HUES6 (cell line): Measurements from ENCODE around the gene TECTA.

Experiments
- H3K27ac ChIP-seq: 2 replicates; pipeline ENCODE4 v1.7.0; 2013; ENCODE audit warnings: low read depth, mild to moderate bottlenecking, low read length, inconsistent platforms
- H3K27me3 ChIP-seq: 2 replicates; pipeline ENCODE4 v1.6.1; 2013; ENCODE audit warnings: low read length; ENCODE audit not compliant: control insufficient read depth, insufficient read depth
- H3K36me3 ChIP-seq: 2 replicates; pipeline ENCODE4 v1.6.1; 2013; ENCODE audit warnings: low read length; ENCODE audit not compliant: control insufficient read depth, insufficient read depth
- H3K4me1 ChIP-seq: 2 replicates; pipeline ENCODE4 v1.6.1; 2013; ENCODE audit warnings: low read length; ENCODE audit not compliant: control insufficient read depth, insufficient read depth
- H3K4me3 ChIP-seq: 2 replicates; pipeline ENCODE4 v1.5.1; 2013; ENCODE audit warnings: low read depth, low read length
- H3K9ac ChIP-seq: one replicate; pipeline ENCODE4 v1.6.1; 2013; ENCODE audit warnings: mild to moderate bottlenecking, low read length
- H3K9me3 ChIP-seq: 2 replicates; pipeline ENCODE4 v1.6.1; 2013; ENCODE audit warnings: low read depth, low read length; ENCODE audit not compliant: control insufficient read depth, insufficient read depth

TECTA gene

GRCh38 chr11:121188776-121189175 is 87.7 kb downstream of the TECTA start:
- no peaks in the 10 kb centered on the region for H3K4me1 ChIP-seq
- H3K27ac ChIP-seq, result no peak overlapping the region
- no peak overlapping the region for H3K4me3 ChIP-seq
- no peak overlapping the region for H3K9ac ChIP-seq
- no peaks in the 10 kb centered on the region for H3K36me3 ChIP-seq
- no peaks in the 10 kb centered on the region for H3K9me3 ChIP-seq
- H3K27me3 ChIP-seq, result peaks cover 6% of the 10 kb centered on the region; the same call in 1 of the 2 replicates

GRCh38 chr11:121191818-121192217 is 90.8 kb downstream of the TECTA start:
- no peak overlapping the region for H3K9ac ChIP-seq
- no peak overlapping the region for H3K4me3 ChIP-seq
- no peaks in the 10 kb centered on the region; the same call in 1 of the 2 replicates for H3K4me1 ChIP-seq
- H3K27me3 ChIP-seq, result no peaks in the 10 kb centered on the region; the same call in 1 of the 2 replicates
- no peak overlapping the region for H3K27ac ChIP-seq
- no peaks in the 10 kb centered on the region for H3K36me3 ChIP-seq
- no peaks in the 10 kb centered on the region for H3K9me3 ChIP-seq

GRCh38 chr11:121194731-121195596 is 93.9 kb downstream of the TECTA start:
- Histone ChIP-seq H3K4me3 (no peak overlapping the region), H3K4me1 (peaks cover 19% of the 10 kb centered on the region), H3K36me3 (no peaks in the 10 kb centered on the region), H3K9me3 (no peaks in the 10 kb centered on the region), H3K27me3 (no peaks in the 10 kb centered on the region), H3K9ac (no peak overlapping the region), H3K27ac (no peak overlapping the region)

GRCh38 chr11:121198491-121198890 is 97.4 kb downstream of the TECTA start:
- no peak overlapping the region for H3K4me3 ChIP-seq
- H3K9me3 ChIP-seq, result no peaks in the 10 kb centered on the region
- H3K4me1 ChIP-seq, result peaks cover 19% of the 10 kb centered on the region
- H3K36me3 ChIP-seq, result no peaks in the 10 kb centered on the region
- no peaks in the 10 kb centered on the region for H3K27me3 ChIP-seq
- no peak overlapping the region for H3K9ac ChIP-seq
- no peak overlapping the region for H3K27ac ChIP-seq

GRCh38 chr11:121199516-121199915 is 98.5 kb downstream of the TECTA start:
- Histone ChIP-seq H3K4me3 (no peak overlapping the region), H3K9me3 (no peaks in the 10 kb centered on the region), H3K4me1 (peaks cover 19% of the 10 kb centered on the region), H3K9ac (no peak overlapping the region), H3K27ac (no peak overlapping the region), H3K36me3 (no peaks in the 10 kb centered on the region), H3K27me3 (no peaks in the 10 kb centered on the region)

GRCh38 chr11:121206810-121207209 is 105.8 kb downstream of the TECTA start:
- Histone ChIP-seq H3K4me3 (no peak overlapping the region), H3K9ac (no peak overlapping the region), H3K27ac (no peak overlapping the region), H3K9me3 (no peaks in the 10 kb centered on the region), H3K4me1 (no peaks in the 10 kb centered on the region), H3K27me3 (no peaks in the 10 kb centered on the region), H3K36me3 (no peaks in the 10 kb centered on the region)

- no peaks in the 10 kb centered on the region for H3K4me1 ChIP-seq
- no peak overlapping the region for H3K4me3 ChIP-seq
- no peak overlapping the region for H3K27ac ChIP-seq
- H3K9ac ChIP-seq, result no peak overlapping the region
- no peaks in the 10 kb centered on the region for H3K27me3 ChIP-seq
- no peaks in the 10 kb centered on the region for H3K9me3 ChIP-seq
- H3K36me3 ChIP-seq, result no peaks in the 10 kb centered on the region
Measured at GRCh38 chr11:121207485-121208115, 106.6 kb downstream of the TECTA start.

GRCh38 chr11:121210445-121211080 is 109.5 kb downstream of the TECTA start:
- no peaks in the 10 kb centered on the region for H3K4me1 ChIP-seq
- H3K4me3 ChIP-seq, result no peak overlapping the region
- H3K36me3 ChIP-seq, result no peaks in the 10 kb centered on the region
- H3K27ac ChIP-seq, result no peak overlapping the region
- H3K9me3 ChIP-seq, result no peaks in the 10 kb centered on the region
- no peaks in the 10 kb centered on the region for H3K27me3 ChIP-seq
- H3K9ac ChIP-seq, result no peak overlapping the region

- Histone ChIP-seq H3K9me3 (no peaks in the 10 kb centered on the region), H3K4me1 (no peaks in the 10 kb centered on the region), H3K9ac (no peak overlapping the region), H3K27me3 (no peaks in the 10 kb centered on the region), H3K36me3 (no peaks in the 10 kb centered on the region), H3K4me3 (no peak overlapping the region), H3K27ac (no peak overlapping the region)
Measured at GRCh38 chr11:121211626-121212025, 110.6 kb downstream of the TECTA start.

GRCh38 chr11:121212536-121213361 is 111.7 kb downstream of the TECTA start:
- no peak overlapping the region for H3K4me3 ChIP-seq
- no peaks in the 10 kb centered on the region for H3K9me3 ChIP-seq
- no peaks in the 10 kb centered on the region for H3K4me1 ChIP-seq
- no peak overlapping the region for H3K9ac ChIP-seq
- H3K27ac ChIP-seq, result no peak overlapping the region
- H3K36me3 ChIP-seq, result no peaks in the 10 kb centered on the region
- H3K27me3 ChIP-seq, result no peaks in the 10 kb centered on the region
